Right atrium auricular region (tissue), 2 donors: ENCODE data around the gene TMEM43. TPM values are rescaled to one million over a fixed set of nuclear protein-coding genes. Genes with fewer than 3 reads are reported as not detected.
"Not testable (repeated sequence)": the region's sequence is repeated elsewhere in the genome, so short reads cannot be mapped to it uniquely, and the experiment has no call there.

Experiments used
- DNase-seq: peaks from one replicate; pipeline ENCODE4 v3.0.0-alpha.2; 2019; ENCODE audit warnings: low spot score
- H3K27ac ChIP-seq, 2 donors: fragments of 200-600 bp; sonication (generic); 1 replicate in 1 of 2; 2 replicates in 1 of 2; pipeline ENCODE4 v1.5.1; 2016 to 2019
- H3K27me3 ChIP-seq, 2 donors: fragments of 200-600 bp; sonication (generic); one replicate each; pipeline versions ENCODE4 v1.5.1 to v1.6.0; 2017 to 2019
- H3K36me3 ChIP-seq: fragments of 200-600 bp; sonication (generic); one replicate; pipeline ENCODE4 v1.5.1; 2016
- H3K4me1 ChIP-seq, 2 donors: fragments of 200-600 bp; sonication (generic); one replicate each; pipeline versions ENCODE4 v1.5.1 to v1.6.0; 2017 to 2019
- H3K4me3 ChIP-seq, 2 donors: fragments of 200-600 bp; sonication (generic); 1 replicate in 1 of 2; 2 replicates in 1 of 2; pipeline ENCODE4 v1.5.1; 2017 to 2019; ENCODE audit warnings: mild to moderate bottlenecking in 1 of 2, moderate library complexity in 1 of 2
- H3K9me3 ChIP-seq, 2 donors: fragments of 200-600 bp; sonication (generic); one replicate each; pipeline ENCODE4 v1.5.1; 2019
- total RNA-seq, 2 donors: library from RNA; depleted of rRNA; stranded (reverse); fragments of >200 nt; gene quantifications; one replicate each; pipeline ENCODE4 v1.1.0, GENCODE V29; 2016
- TF ChIP-seq, protein P1 (sequence below), 2 donors: fragments of 200-600 bp; sonication (generic); IDR thresholded peaks; one replicate each; pipeline ENCODE4 v1.5.1; 2019; ENCODE audit warnings: antibody characterized with exemption in 2 of 2

Gene TMEM43
- total RNA-seq, 2 donors from 2014 or later, result 91.8 to 142 TPM

DNA sequence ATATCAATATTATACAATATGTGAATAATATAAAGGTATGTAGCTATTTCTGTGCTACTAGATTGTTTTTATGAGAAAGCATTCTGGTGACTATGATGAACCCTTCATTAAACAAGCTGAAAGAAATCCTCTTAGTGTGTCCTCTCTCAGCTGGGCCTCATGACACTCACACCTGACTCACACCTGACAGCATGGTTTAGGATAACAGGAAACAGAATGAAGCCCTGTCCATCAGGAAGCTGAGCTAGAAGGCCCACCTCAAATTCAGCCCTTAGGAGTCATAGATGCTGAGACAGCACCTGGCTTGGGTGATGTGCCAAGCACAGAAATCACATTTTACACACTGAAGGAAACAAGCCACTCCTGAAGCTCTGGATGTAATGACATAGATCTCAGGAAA is 31.0 kb upstream of the TMEM43 start:
- no peaks in the 10 kb centered on the region for H3K36me3 ChIP-seq

GRCh38 chr3:14096742-14097141 is 28.1 kb upstream of the TMEM43 start:
- no peak overlapping the region for H3K4me3 ChIP-seq

More for the DNA sequence above, 31.0 kb upstream of the TMEM43 start:
- no peak overlapping the region for H3K27ac ChIP-seq
- H3K27me3 ChIP-seq, result no peaks in the 10 kb centered on the region
- no peak for DNase-seq
- no peak overlapping the region for H3K4me3 ChIP-seq
- no peaks in the 10 kb centered on the region for H3K4me1 ChIP-seq
- H3K9me3 ChIP-seq, result peaks cover 0 to 4% of the 10 kb centered on the region in 2 donors
- TF ChIP-seq, protein P1, sequence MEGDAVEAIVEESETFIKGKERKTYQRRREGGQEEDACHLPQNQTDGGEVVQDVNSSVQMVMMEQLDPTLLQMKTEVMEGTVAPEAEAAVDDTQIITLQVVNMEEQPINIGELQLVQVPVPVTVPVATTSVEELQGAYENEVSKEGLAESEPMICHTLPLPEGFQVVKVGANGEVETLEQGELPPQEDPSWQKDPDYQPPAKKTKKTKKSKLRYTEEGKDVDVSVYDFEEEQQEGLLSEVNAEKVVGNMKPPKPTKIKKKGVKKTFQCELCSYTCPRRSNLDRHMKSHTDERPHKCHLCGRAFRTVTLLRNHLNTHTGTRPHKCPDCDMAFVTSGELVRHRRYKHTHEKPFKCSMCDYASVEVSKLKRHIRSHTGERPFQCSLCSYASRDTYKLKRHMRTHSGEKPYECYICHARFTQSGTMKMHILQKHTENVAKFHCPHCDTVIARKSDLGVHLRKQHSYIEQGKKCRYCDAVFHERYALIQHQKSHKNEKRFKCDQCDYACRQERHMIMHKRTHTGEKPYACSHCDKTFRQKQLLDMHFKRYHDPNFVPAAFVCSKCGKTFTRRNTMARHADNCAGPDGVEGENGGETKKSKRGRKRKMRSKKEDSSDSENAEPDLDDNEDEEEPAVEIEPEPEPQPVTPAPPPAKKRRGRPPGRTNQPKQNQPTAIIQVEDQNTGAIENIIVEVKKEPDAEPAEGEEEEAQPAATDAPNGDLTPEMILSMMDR (IDR thresholded peaks at IDR 0.05), result no peak

DNA sequence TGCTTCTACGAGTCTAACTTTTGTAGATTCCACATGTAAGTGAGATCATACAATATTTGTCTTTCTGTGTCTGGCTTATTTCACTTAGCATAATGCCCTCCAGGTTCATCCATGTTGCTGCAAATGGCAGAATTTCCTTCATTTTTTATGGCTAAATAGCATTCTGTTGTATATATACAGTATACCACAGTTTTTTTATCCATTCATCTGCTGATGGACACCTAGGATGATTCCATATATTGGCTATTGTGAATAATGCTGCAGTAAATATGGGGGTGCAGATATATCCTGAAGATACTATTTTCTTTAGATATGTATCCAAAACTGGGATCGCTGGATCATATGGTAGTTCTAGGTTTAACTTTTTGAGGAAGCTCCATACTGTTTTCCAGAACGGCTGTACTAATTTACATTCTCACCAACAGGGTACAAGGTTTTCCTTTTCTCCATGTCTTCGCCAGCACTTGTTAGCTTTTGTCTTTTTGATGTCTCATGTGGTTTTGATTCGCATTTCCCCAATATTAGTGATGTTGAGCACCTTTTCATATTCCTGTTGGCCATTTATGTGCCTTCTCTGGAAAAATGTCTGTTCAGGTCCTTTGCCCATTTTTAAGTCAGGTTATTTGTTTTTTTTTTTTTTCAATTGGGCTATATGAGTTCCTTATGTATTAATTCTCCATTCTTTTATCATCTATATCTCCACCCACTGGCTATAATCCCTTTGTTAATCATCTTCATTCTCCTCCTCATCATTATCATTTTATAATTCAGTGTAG is 27.0 kb upstream of the TMEM43 start:
- no peak for DNase-seq
- Histone ChIP-seq H3K27ac (no peak overlapping the region), H3K4me3 (no peak overlapping the region), H3K27me3 (no peaks in the 10 kb centered on the region), H3K36me3 (no peaks in the 10 kb centered on the region), H3K4me1 (no peaks in the 10 kb centered on the region), H3K9me3 (peaks cover 0 to 4% of the 10 kb centered on the region in 2 donors)
- TF ChIP-seq, protein P1 (IDR thresholded peaks at IDR 0.05), result no peak

More at GRCh38 chr3:14096742-14097141, 28.1 kb upstream of the TMEM43 start:
- DNase-seq, result no peak
- peaks cover 0 to 4% of the 10 kb centered on the region in 2 donors for H3K9me3 ChIP-seq
- no peaks in the 10 kb centered on the region for H3K27me3 ChIP-seq
- TF ChIP-seq, protein P1 (IDR thresholded peaks at IDR 0.05), result no peak
- no peaks in the 10 kb centered on the region for H3K36me3 ChIP-seq
- H3K4me1 ChIP-seq, result no peaks in the 10 kb centered on the region
- H3K27ac ChIP-seq, result no peak overlapping the region

GRCh38 chr3:14109821-14110220 is 15.0 kb upstream of the TMEM43 start:
- H3K4me1 ChIP-seq, H3K27me3 ChIP-seq, H3K27ac ChIP-seq, H3K9me3 ChIP-seq, H3K4me3 ChIP-seq, DNase-seq: not testable (repeated sequence)
- H3K36me3 ChIP-seq, result peaks cover 27% of the 10 kb centered on the region

GRCh38 chr3:14110699-14111098 is 14.2 kb upstream of the TMEM43 start:
- H3K4me3 ChIP-seq, result no peak overlapping the region
- TF ChIP-seq, protein P1 (IDR thresholded peaks at IDR 0.05), result no peak
- H3K9me3 ChIP-seq, result no peaks in the 10 kb centered on the region
- H3K36me3 ChIP-seq, result peaks cover 35% of the 10 kb centered on the region
- H3K27me3 ChIP-seq, result no peaks in the 10 kb centered on the region
- DNase-seq, result no peak
- no peaks in the 10 kb centered on the region for H3K4me1 ChIP-seq
- no peak overlapping the region for H3K27ac ChIP-seq

GRCh38 chr3:14113965-14114635 is 10.8 kb upstream of the TMEM43 start:
- Histone ChIP-seq H3K4me3 (no peak overlapping the region), H3K27me3 (no peaks in the 10 kb centered on the region), H3K36me3 (peaks cover 42% of the 10 kb centered on the region), H3K9me3 (no peaks in the 10 kb centered on the region), H3K4me1 (no peaks in the 10 kb centered on the region), H3K27ac (no peak overlapping the region)
- no peak for DNase-seq
- TF ChIP-seq, protein P1 (IDR thresholded peaks at IDR 0.05), result peak in 1 of 2 donors; percentile 22
